Panc1 (cell line): ENCODE data around the gene CALU.

Source experiments
- CTCF ChIP-seq: fragments of 450-650 bp; IDR thresholded peaks from 2 replicates; pipeline ENCODE4 v1.5.1; 2017; ENCODE audit warnings: mild to moderate bottlenecking
- POLR2AphosphoS5 ChIP-seq: IDR thresholded peaks from 2 replicates; pipeline ENCODE4 v1.6.1; 2012; ENCODE audit warnings: mild to moderate bottlenecking, low read depth, low read length, moderate library complexity

- no peak for TF ChIP-seq POLR2AphosphoS5
- TF ChIP-seq CTCF, result no peak
Observed at GRCh38 chr7:128815289-128815942, 76.3 kb downstream of the CALU start.
